ENCODE measurements around the gene SESN1. TPM values are rescaled to one million over a fixed set of nuclear protein-coding genes. Genes with fewer than 3 reads are reported as not detected.

SESN1 gene
- total RNA-seq, 4 donors from 2014 or later = 10.4 to 55.9 (median 21.7) TPM

DNA sequence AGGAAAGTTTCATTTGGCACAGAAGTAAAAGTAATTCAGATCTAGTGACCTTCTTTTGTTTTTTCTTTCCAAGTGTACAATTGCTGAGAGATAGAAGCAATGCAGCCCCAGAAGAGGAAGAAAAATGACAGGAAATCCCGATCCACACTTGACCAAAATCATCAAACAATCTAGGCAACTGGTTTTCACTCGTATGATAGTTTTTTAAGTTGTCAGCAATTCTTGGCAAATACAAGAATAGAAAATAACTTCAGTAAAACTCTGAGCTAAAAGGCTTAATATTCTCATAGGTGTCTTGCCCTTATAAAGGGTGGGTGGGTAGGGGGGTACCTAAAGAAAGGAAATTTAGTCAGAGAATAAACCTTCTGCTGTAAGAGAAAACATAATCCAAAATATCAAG is 36.0 kb downstream of the SESN1 start:
- H3K9me3 ChIP-seq = no peaks in the 10 kb centered on the region
- no peak for DNase-seq
- no peaks in the 10 kb centered on the region for H3K27me3 ChIP-seq
- no peak overlapping the region for H3K4me3 ChIP-seq
- no peak overlapping the region for H3K27ac ChIP-seq
- intact Hi-C loops (cut with DNase I) = no loop called here
- peaks cover 0 to 24% (median 10%) of the 10 kb centered on the region in 3 donors for H3K4me1 ChIP-seq
- WGBS, 2 donors = 50 to 52% methylated on average over 2 of the region's 2 CpGs
- H3K36me3 ChIP-seq = no peaks in the 10 kb centered on the region
- TF ChIP-seq, protein P1, sequence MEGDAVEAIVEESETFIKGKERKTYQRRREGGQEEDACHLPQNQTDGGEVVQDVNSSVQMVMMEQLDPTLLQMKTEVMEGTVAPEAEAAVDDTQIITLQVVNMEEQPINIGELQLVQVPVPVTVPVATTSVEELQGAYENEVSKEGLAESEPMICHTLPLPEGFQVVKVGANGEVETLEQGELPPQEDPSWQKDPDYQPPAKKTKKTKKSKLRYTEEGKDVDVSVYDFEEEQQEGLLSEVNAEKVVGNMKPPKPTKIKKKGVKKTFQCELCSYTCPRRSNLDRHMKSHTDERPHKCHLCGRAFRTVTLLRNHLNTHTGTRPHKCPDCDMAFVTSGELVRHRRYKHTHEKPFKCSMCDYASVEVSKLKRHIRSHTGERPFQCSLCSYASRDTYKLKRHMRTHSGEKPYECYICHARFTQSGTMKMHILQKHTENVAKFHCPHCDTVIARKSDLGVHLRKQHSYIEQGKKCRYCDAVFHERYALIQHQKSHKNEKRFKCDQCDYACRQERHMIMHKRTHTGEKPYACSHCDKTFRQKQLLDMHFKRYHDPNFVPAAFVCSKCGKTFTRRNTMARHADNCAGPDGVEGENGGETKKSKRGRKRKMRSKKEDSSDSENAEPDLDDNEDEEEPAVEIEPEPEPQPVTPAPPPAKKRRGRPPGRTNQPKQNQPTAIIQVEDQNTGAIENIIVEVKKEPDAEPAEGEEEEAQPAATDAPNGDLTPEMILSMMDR (IDR thresholded peaks at IDR 0.05) = no peak
- TF ChIP-seq POLR2A (IDR thresholded peaks at IDR 0.05) = no peak

DNA sequence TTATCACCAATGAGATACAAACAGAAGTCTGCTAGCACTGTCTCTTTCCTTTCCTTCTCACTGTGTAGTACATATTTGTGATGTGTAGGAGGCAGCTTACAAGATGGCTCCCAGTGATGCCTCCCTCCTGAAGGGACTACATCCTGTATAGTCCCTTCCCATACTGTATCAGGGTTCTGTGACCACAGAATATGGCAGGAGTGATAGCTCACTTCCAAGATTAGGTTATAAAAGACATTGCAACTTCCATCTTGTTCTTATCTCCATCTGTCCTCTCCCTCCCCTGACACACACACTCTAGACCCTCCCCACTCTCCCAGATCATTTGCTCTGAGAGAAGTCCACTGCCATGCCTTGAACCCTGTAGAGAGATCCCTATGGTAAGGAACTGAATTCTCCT is 38.0 kb downstream of the SESN1 start:
- Histone ChIP-seq H3K4me1 (peaks cover 0 to 29% (median 10%) of the 10 kb centered on the region in 3 donors), H3K9me3 (no peaks in the 10 kb centered on the region), H3K27me3 (no peaks in the 10 kb centered on the region), H3K4me3 (no peak overlapping the region), H3K36me3 (no peaks in the 10 kb centered on the region), H3K27ac (peak overlapping the region in 1 of 4 donors; percentile 51)
- intact Hi-C loops (cut with DNase I) = no loop called here
- DNase-seq = no peak
- no peak for TF ChIP-seq POLR2A (IDR thresholded peaks at IDR 0.05)
- TF ChIP-seq, protein P1 (IDR thresholded peaks at IDR 0.05) = no peak

DNA sequence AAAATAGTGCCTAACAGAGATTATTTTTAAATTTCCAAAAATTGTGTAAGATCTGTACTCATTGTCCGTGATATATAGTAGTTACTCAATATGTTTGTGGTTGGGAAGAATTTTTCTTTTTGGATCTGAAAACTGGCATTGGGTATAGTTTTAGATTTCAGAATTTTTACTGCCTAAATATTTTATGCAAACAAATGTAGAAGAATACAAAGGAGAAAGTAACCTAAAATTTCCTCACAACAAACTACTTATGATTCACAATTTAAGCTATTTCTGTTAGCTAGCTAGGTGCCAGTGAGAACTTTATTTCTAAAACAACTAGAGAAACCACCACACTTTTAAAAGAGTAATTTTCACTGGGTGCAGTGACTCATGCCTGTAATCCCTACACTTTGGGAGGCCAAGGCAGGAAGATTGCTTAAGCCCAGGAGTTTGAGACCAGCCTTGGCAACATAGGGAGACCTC is 38.8 kb downstream of the SESN1 start:
- 53% methylated on average over 1 of the region's 1 CpG for WGBS, 2 donors
- H3K9me3 ChIP-seq = no peaks in the 10 kb centered on the region
- H3K36me3 ChIP-seq = no peaks in the 10 kb centered on the region
- no peak for DNase-seq
- intact Hi-C loops (cut with DNase I) = no loop called here
- H3K27ac ChIP-seq = peak overlapping the region in 1 of 4 donors; percentile 51
- no peak overlapping the region for H3K4me3 ChIP-seq
- TF ChIP-seq, protein P1 (IDR thresholded peaks at IDR 0.05) = no peak
- no peak for TF ChIP-seq POLR2A (IDR thresholded peaks at IDR 0.05)
- peaks cover 0 to 28% (median 10%) of the 10 kb centered on the region in 3 donors for H3K4me1 ChIP-seq
- H3K27me3 ChIP-seq = no peaks in the 10 kb centered on the region

DNA sequence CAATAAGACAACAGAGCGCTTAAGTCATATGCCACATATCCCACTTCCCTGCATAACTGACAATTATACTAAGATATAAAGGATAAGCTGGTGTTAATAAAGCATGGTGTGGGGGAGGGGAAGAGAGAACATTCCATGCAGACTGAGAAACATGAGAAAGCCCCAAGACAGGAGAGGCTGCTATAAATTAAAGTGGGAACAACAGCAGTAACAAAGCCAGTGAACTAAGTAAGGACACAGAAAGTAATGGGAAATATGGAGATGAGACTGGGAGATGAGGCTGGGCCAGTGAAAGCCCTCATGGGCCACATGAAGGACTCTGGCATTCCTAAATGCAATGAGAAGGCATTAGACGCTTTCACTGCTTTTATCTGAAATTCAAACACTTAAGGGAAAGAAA is 41.3 kb downstream of the SESN1 start:
- Histone ChIP-seq H3K27ac (no peak overlapping the region), H3K4me1 (peaks cover 0 to 18% (median 0%) of the 10 kb centered on the region in 3 donors), H3K9me3 (no peaks in the 10 kb centered on the region), H3K4me3 (no peak overlapping the region), H3K36me3 (no peaks in the 10 kb centered on the region), H3K27me3 (no peaks in the 10 kb centered on the region)
- no peak for DNase-seq
- TF ChIP-seq POLR2A (IDR thresholded peaks at IDR 0.05) = no peak
- TF ChIP-seq, protein P1 (IDR thresholded peaks at IDR 0.05) = no peak
- 78 to 98% methylated on average over 2 of the region's 2 CpGs for WGBS, 2 donors
- intact Hi-C loops (cut with DNase I) = no loop called here

DNA sequence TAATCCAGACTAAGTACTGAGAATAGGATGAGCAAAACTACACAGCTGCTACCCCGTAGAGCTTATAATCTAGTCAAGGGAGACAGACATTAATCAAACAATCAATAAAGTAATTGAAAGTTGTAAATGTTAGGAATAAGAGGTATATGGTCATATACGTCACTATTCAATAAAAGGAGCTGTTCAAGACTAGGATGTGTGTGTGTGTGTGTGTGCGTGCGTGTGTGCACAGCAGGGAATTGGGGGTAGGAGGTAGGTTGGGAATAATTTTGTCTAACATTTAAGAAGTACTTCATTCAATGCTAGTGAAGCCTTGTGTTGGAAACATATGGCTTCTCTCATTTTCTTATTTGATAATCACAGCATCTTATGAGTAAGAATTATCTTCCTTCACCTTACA is 41.8 kb downstream of the SESN1 start:
- Histone ChIP-seq H3K27me3 (no peaks in the 10 kb centered on the region), H3K36me3 (no peaks in the 10 kb centered on the region), H3K4me3 (no peak overlapping the region), H3K4me1 (peaks cover 0 to 20% (median 0%) of the 10 kb centered on the region in 3 donors), H3K9me3 (no peaks in the 10 kb centered on the region), H3K27ac (no peak overlapping the region)
- DNase-seq = no peak
- WGBS, 2 donors = 89% methylated on average over 4 of the region's 4 CpGs
- intact Hi-C loops (cut with DNase I) = no loop called here
- TF ChIP-seq POLR2A (IDR thresholded peaks at IDR 0.05) = no peak
- TF ChIP-seq, protein P1 (IDR thresholded peaks at IDR 0.05) = no peak
